Endodermal cell (in vitro differentiated cells): ENCODE results near the gene MACROD2. TPM values are rescaled to one million over a fixed set of nuclear protein-coding genes. Genes with fewer than 3 reads are reported as not detected.

Source experiments
- DNase-seq: peaks from one replicate; pipeline ENCODE4 v3.0.0-alpha.2; 2017
- H3K27ac ChIP-seq: 2 replicates; pipeline ENCODE4 v1.5.1; 2013; ENCODE audit warnings: mild to moderate bottlenecking, low read depth, low read length, moderate library complexity
- H3K27me3 ChIP-seq: 2 replicates; pipeline ENCODE4 v1.6.1; 2013; ENCODE audit warnings: mild to moderate bottlenecking, low read length, moderate library complexity; ENCODE audit not compliant: insufficient read depth, control insufficient read depth, poor library complexity, severe bottlenecking
- H3K36me3 ChIP-seq: 2 replicates; pipeline ENCODE4 v1.7.0; 2013; ENCODE audit warnings: mild to moderate bottlenecking, low read length, moderate library complexity; ENCODE audit not compliant: control insufficient read depth, insufficient read depth
- H3K4me1 ChIP-seq: one replicate; pipeline ENCODE4 v1.7.0; 2013; ENCODE audit warnings: low read length; ENCODE audit not compliant: control insufficient read depth, insufficient read depth
- H3K4me3 ChIP-seq: 2 replicates; pipeline ENCODE4 v1.5.1; 2013; ENCODE audit warnings: mild to moderate bottlenecking, low read length, moderate library complexity
- H3K9ac ChIP-seq: 2 replicates; pipeline ENCODE4 v1.6.1; 2013; ENCODE audit warnings: mild to moderate bottlenecking, low read length, moderate library complexity; ENCODE audit not compliant: poor library complexity, severe bottlenecking; ENCODE audit errors: extremely low read depth
- H3K9me3 ChIP-seq: 2 replicates; pipeline ENCODE4 v1.6.1; 2013; ENCODE audit warnings: mild to moderate bottlenecking, low read length, moderate library complexity; ENCODE audit not compliant: control insufficient read depth
- H3K27ac Mint-ChIP-seq: 2 replicates; pipeline ENCODE4 v1.8.0; 2020; ENCODE audit warnings: mixed read lengths
- H3K27me3 Mint-ChIP-seq: 2 replicates; pipeline ENCODE4 v1.8.0; 2021; ENCODE audit warnings: mild to moderate bottlenecking, mixed read lengths; ENCODE audit not compliant: insufficient read depth
- H3K36me3 Mint-ChIP-seq: 2 replicates; pipeline ENCODE4 v1.8.0; 2020; ENCODE audit warnings: low read depth, mixed read lengths
- H3K4me1 Mint-ChIP-seq: 2 replicates; pipeline ENCODE4 v1.8.0; 2020; ENCODE audit warnings: mixed read lengths
- H3K4me3 Mint-ChIP-seq: 2 replicates; pipeline ENCODE4 v1.8.0; 2020; ENCODE audit warnings: mild to moderate bottlenecking, moderate library complexity, mixed read lengths
- H3K9me3 Mint-ChIP-seq: 2 replicates; pipeline ENCODE4 v1.8.0; 2020; ENCODE audit warnings: mild to moderate bottlenecking, mixed read lengths
- CTCF ChIP-seq: fragments of 200-600 bp; sonication (generic); conservative IDR thresholded peaks from 2 replicates; pipeline ENCODE4 v1.5.0; 2021; ENCODE audit warnings: antibody characterized with exemption, mild to moderate bottlenecking
- WGBS, 2 experiments: methylation state at CpG; one replicate each; pipeline versions ENCODE4 v1.1.5 to v1.1.7; 2013; ENCODE audit warnings: missing lambda C conversion rate in 2 of 2, mixed read lengths in 1 of 2; ENCODE audit not compliant: insufficient coverage in 1 of 2, insufficient read length in 1 of 2; 5-methylcytosine and 5-hydroxymethylcytosine counted together
- total RNA-seq, 2 donors: library from RNA; stranded (reverse); fragmentation: NEBNext Ultra II Directional in 1 of 2; extraction: Animal tissue kit (Norgen Biotek cat#: 25700) in 1 of 2; gene quantifications; 2 replicates in 1 of 2; 3 replicates in 1 of 2; pipeline ENCODE4 v1.2.1, GENCODE V29; 2021

MACROD2 gene
- total RNA-seq, 2 donors from 2014 or later: 2.3 to 4.8 TPM

- Mint-ChIP-seq H3K4me1 (peaks cover under 1% of the 10 kb centered on the region), H3K4me3 (no peak overlapping the region), H3K36me3 (peaks cover 4% of the 10 kb centered on the region), H3K27me3 (no peaks in the 10 kb centered on the region), H3K9me3 (peaks cover 11% of the 10 kb centered on the region), H3K27ac (no peak overlapping the region)
- Histone ChIP-seq H3K36me3 (no peaks in the 10 kb centered on the region), H3K9ac (no peak overlapping the region), H3K9me3 (peaks cover 15% of the 10 kb centered on the region), H3K27me3 (no peaks in the 10 kb centered on the region), H3K4me1 (no peaks in the 10 kb centered on the region), H3K4me3 (no peak overlapping the region), H3K27ac (no peak overlapping the region)
- 93 to 94% methylated on average over 3 to 6 of the region's 6 CpGs for WGBS, 2 experiments
- DNase-seq: no peak
- no peak for TF ChIP-seq CTCF
Measured at GRCh38 chr20:15940127-15940526, 1944.8 kb downstream of the MACROD2 start.

- 59% methylated on average over 1 of the region's 1 CpG; no CpG with 5 or more reads in 1 of the 2 experiments for WGBS, 2 experiments
- peaks cover 7% of the 10 kb centered on the region for H3K4me1 Mint-ChIP-seq
- H3K4me3 Mint-ChIP-seq: no peak overlapping the region
- TF ChIP-seq CTCF: no peak
- Histone ChIP-seq H3K4me3 (no peak overlapping the region), H3K9me3 (peaks cover 15% of the 10 kb centered on the region), H3K4me1 (no peaks in the 10 kb centered on the region), H3K9ac (no peak overlapping the region), H3K36me3 (no peaks in the 10 kb centered on the region), H3K27ac (no peak overlapping the region), H3K27me3 (no peaks in the 10 kb centered on the region)
- H3K9me3 Mint-ChIP-seq: peaks cover 11% of the 10 kb centered on the region
- H3K27ac Mint-ChIP-seq: no peak overlapping the region
- no peaks in the 10 kb centered on the region for H3K27me3 Mint-ChIP-seq
- DNase-seq: no peak
- H3K36me3 Mint-ChIP-seq: peaks cover 4% of the 10 kb centered on the region
Measured at GRCh38 chr20:15942130-15942529, 1946.8 kb downstream of the MACROD2 start.

- Histone ChIP-seq H3K4me3 (no peak overlapping the region), H3K27ac (no peak overlapping the region), H3K27me3 (no peaks in the 10 kb centered on the region), H3K36me3 (no peaks in the 10 kb centered on the region), H3K9me3 (no peaks in the 10 kb centered on the region), H3K4me1 (no peaks in the 10 kb centered on the region), H3K9ac (no peak overlapping the region)
- no peak overlapping the region for H3K4me3 Mint-ChIP-seq
- TF ChIP-seq CTCF: no peak
- H3K36me3 Mint-ChIP-seq: no peaks in the 10 kb centered on the region
- peaks cover 12% of the 10 kb centered on the region for H3K4me1 Mint-ChIP-seq
- H3K27ac Mint-ChIP-seq: no peak overlapping the region
- H3K9me3 Mint-ChIP-seq: no peaks in the 10 kb centered on the region
- H3K27me3 Mint-ChIP-seq: no peaks in the 10 kb centered on the region
- no peak for DNase-seq
Measured at GRCh38 chr20:15945289-15945688, 1950.0 kb downstream of the MACROD2 start.
